Left lobe of liver (tissue), 2 donors: ENCODE data around the gene GRK5. TPM values are rescaled to one million over a fixed set of nuclear protein-coding genes. Genes with fewer than 3 reads are reported as not detected.

Experiments used
- ATAC-seq: fragments of 200-7000 bp; cut with Tn5 transposase; one replicate; pipeline ENCODE4 v1.9.1; 2020; ENCODE audit warnings: mild to moderate bottlenecking, moderate library complexity
- DNase-seq: peaks from one replicate; pipeline ENCODE4 v3.0.0-alpha.2; 2020; ENCODE audit warnings: low spot score
- total RNA-seq: library from RNA; stranded (reverse); gene quantifications from one replicate; pipeline ENCODE4 v1.2.1, GENCODE V29; 2021
- donor health status: DM: no; HTN: no; CAD: no; lungs with moderate emphysema.
- donor health status: DM: no; HTN: yes; CAD: no.

Gene GRK5
- total RNA-seq, 1 donor from 2014 or later, result 8.4 TPM

- DNase-seq, result no peak
- no peak for ATAC-seq
These were observed 106.3 kb downstream of the GRK5 start for GRCh38 chr10:119313644-119314043.

- DNase-seq (no peak), ATAC-seq (no peak)
These were observed 106.7 kb downstream of the GRK5 start for GRCh38 chr10:119314061-119314460.

DNA sequence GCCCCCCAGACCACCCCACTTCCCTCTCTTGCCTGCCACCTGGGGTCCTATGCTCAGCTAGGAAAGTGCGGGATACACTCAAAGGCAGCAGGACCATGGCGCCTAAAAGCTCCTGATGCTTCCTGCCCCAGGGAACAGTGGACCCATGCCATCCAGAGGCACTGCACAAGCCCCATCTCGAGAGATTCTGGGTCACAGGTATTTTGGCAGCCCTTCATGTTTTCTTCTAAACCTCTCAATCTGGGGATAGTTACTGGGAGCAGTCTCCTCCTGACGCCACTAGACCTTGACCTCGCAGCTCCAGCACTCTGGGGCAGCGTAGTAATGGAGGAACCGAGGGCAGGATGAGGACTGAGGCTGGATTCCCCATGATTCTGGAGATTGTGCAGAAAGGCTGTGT is 107.1 kb downstream of the GRK5 start:
- ATAC-seq (no peak), DNase-seq (no peak)

GRCh38 chr10:119315128-119316001 is 108.0 kb downstream of the GRK5 start:
- DNase-seq (no peak), ATAC-seq (no peak)

DNA sequence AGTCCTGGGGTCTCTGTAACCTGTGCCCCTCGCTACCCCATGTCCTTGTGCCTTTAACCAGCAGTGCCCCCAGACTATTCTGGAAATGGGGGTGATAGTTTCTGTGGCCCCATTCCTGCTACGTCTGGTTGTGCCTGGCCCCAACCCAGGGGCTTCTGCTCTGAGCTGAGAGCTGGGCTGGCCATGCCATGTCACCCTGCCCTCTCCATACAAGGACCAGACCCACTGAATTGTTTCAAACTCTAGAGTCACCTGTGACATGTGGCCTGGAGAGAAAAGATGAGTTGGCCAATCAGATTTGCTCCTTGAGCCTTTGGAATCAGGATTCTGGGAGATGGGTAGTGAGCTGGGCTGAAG is 108.6 kb downstream of the GRK5 start:
- ATAC-seq, result no peak
- no peak for DNase-seq

DNA sequence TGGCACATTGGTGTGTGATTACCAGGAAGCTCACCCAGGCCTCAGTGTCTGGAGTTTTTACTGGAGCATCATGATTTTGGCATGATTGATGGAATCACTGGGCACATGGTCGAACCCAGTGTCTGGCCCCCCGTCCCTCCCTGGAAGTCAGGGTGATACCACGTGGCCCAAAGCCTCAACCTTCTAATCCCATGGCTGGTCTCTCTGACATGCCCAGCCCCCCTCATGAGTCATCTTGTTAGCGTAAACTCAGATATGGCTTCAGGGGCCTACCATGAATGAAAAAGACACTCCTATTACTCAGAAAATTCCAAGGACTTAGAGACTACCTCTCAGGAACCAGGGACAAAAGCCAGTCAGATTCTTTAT is 109.3 kb downstream of the GRK5 start:
- no peak for ATAC-seq

DNA sequence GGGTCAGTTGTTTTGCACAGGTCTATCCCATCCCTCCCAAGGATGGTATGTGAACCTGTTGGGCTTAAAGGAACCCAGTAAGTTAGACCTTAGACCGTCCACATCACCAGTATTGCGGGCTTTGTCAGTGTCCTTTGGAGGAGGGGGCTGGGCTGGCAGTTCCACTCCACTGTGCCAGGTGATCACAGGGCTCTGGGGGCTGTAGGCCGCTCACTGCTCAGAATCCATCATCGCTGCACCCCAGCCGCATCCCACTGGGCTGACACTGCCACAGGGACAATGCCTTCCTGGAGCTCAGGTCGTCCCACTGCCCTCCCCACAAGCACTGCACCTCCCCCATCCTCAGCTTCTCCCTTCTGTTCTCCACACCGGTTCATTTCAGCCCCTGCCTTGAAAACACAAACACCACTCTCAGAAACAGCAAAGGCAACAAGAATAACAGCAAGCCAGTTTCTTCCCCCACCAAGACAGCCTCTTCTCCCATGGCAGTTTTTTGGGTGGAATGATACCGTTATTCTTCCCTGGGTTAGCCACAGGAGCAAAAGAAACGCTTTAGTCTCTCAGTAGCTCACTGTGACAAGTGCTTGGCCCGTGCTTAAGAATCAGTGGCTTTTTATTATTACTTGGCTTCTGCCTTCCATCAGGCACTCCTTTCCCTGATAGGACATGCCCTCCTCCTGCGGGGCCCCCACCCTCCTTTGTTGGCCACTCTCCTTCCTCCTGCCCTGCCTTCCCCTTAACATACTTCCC is 111.2 kb downstream of the GRK5 start:
- DNase-seq (no peak), ATAC-seq (no peak)

More for the DNA sequence above, 109.3 kb downstream of the GRK5 start:
- DNase-seq, result no peak

DNA sequence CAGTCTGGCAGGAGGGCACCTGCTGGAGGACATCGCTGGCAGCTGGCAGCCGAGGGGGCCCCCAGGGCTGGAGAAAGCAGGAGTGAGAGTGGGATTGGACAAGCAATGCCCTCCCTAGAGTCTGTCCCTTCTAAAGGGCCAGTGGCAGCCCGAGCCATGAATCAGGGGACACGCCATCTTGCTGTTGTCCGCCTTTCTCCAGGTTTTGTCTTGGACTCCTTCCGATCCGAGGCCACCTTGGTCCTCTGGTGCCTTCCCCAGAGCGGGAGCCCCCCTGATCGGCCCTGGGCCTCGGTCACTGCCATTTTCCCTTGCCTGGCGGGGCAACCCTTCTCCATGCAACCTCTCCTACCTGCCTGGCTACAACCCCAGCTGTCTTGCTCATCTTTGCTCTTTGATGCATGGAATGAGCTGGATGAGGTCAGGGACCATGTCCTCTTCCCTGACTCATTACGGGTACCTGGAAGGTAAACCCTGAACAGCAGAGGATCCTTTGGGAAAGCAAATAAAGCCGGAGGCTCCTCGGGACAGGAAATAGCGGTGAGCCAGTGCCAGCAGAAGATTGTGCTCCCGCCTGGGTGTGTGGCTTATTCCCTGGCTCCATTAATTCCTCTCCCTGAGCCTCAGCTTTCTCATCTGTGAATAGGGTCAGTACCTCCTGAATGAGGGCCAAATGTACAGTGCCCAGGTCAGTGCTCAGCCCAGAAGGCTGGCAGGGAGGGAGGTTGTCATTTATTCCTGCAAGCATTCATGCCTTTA is 112.0 kb downstream of the GRK5 start:
- ATAC-seq (no peak), DNase-seq (no peak)

GRCh38 chr10:119319920-119320258 is 112.5 kb downstream of the GRK5 start:
- DNase-seq (no peak), ATAC-seq (no peak)

DNA sequence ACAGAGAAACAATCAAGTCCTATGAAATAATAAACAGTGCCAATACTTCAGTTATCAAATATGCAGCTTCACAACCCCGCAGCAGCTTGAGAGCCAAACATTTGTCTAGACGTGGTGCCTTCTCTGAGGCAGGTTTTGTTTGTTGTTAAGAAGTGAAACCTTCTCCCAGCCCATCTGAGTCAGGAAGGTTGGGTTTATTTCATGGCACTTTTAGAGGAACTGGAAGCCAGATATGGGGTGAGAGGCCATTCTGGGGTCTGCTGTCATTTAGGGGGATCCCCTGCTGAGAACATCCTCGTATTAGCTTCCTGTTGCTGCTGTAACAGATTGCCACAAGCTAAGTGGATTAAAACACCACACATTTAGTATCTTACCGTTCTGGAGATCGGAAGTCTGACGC is 113.6 kb downstream of the GRK5 start:
- ATAC-seq, result no peak

DNA sequence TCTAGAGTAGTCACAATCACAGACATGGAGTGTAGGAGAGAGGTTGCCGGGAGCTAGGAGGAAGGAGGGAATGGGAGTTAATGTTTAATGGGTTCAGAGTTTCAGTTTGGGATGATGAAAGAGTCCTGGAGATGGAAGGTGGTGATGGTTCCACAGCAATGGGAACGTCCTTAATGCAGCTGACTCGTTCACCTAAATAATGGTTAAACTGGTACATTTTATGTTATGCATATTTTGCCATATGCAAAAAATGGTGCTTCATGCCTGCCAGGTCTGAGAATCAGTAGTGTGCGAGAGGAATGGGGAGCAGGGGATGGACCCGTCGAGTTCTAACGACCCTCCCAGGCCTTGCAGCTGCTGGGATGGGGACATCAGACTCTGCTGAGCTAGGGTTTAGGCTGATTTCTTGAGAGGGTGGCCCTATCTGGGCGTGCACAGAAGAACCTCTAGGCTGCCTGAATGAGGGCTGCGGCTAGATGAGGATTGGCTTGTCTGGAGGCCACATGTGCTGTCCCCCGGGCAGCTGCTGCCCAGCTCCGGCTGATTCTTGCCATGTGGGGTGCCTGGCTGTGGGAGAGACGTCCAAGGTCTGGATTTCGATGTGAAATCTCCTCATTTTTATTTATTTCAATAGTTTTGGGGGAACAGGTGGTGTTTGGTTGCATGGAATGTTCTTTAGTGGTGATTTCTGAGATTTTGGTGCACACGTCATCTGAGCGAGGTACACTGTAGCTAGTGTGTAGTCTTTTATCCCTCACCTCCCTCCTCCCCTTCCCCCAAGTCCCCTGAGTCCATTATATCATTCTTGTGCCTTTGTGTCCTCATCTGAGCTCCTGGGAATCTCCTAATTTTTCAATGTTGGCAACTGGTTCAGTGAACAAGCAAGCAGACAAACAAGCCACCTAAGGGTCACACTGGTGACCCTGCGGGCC is 116.0 kb downstream of the GRK5 start:
- no peak for DNase-seq
- ATAC-seq, result peak; percentile 91

More for the DNA sequence above, 113.6 kb downstream of the GRK5 start:
- DNase-seq, result no peak

- ATAC-seq (no peak), DNase-seq (no peak)
These were observed 117.8 kb downstream of the GRK5 start for GRCh38 chr10:119325131-119325530.

- DNase-seq (no peak), ATAC-seq (no peak)
These were observed 118.8 kb downstream of the GRK5 start for GRCh38 chr10:119326167-119326566.

- no peak for ATAC-seq
- DNase-seq, result no peak
These were observed 119.8 kb downstream of the GRK5 start for GRCh38 chr10:119327096-119327745.

GRCh38 chr10:119328223-119328622 is 120.9 kb downstream of the GRK5 start:
- DNase-seq (no peak), ATAC-seq (no peak)

DNA sequence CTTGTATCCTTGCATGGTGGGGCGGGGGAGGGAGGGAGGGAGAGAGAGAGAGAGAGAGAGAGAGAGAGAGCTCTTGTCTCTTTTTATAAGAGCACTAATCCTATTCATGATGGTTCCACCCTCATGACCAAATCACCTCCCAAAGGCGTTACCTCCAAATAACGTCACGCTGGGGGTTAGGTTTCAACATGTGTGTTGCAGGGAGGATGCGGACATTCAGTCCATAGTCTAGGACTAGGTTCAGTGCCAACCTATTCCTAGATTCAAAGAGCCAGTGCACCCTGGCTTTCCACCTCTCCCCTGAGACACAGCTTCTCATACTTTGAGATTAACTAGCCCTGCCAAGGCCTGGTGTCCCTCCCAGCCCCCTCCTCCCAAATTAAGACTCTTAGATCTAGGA is 123.0 kb downstream of the GRK5 start:
- no peak for DNase-seq
- ATAC-seq, result no peak

- no peak for ATAC-seq
These were observed 123.7 kb downstream of the GRK5 start for GRCh38 chr10:119331061-119331460.

DNA sequence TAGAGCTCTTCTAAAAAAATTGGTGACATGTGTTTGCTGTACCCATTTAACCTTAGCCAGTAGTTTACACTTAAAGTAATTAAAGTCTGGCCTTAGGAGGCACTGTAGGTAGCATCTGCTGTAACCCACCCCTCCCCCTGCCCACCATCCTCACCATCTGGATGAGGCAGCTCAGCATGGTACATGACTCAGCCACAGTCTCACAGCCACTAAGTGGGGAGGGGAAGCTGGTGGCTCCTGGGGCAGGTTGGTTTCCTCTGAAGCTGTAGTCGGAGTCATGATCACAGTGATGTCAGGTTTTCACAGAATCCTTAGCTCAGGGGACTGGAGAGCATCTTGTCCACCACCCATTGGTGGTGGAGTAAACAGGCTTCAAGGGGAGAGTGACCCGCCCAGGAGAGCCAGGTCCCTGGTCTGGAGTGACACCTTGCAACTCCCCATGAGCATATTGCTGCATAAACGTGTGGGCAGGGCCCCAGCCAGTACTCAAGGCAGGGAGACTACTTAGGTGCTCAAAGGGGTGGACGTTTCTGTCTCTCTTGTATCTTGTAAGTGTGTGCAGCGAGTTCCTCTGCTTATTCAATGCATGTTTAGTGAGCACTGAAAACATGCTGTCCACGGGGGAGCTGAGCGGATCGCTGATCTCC is 125.9 kb downstream of the GRK5 start:
- DNase-seq (no peak), ATAC-seq (no peak)

More at GRCh38 chr10:119331061-119331460, 123.7 kb downstream of the GRK5 start:
- DNase-seq, result no peak

DNA sequence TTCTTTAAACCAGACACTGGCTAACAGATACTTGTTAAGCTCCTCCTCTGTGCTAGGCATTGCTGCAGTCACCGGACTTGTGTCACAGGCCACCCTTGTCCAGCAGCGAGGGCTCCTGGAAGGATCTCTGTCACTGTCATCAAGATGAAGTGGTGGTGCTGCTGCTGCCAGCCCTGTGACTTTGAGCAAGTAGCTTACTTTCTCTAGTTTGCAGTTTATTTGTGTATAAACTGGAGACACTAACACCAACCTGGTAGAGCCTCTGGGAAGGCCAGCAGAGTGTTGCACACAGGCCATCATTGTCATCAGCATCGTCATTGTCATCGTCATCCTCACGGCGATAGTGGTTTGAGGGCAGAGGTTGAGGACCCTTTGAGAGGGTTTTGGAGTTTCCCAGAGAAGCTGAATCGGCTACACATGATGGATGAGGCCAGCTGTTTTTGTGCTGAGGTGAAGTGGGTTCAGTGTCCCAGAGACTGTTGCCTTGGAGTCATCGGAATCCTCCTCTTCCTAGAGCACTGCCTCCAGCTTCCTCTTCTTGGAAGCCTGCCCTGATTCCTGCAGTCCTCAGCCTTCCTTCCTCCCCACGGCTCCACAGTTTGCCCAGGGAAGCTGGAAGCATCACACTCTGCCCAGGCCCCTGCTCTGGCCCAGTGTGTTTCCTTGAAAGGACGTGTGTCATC is 128.4 kb downstream of the GRK5 start:
- DNase-seq, result no peak
- ATAC-seq, result peak; percentile 59
